ENCODE data around the gene APOBEC2.

DNA sequence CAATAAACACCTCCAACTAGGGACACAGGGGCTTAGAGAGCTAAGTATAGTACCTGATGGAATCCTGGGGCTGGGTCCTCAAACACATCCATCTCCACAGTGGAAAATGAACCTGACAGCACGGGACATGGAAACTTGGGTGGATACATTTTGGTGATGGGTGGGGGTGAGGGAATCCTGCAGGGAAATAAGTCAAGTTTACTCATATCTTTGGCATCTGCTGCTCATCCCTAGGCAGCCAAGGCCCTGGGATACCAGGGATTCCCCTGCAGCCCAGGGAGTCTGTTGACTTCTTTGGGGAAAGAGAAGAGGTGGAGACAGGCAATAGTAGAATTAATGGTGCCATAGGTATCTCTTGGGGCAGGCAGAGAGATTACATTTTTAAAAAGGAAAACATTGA lies 6.6 kb downstream of the APOBEC2 start:
- TF ChIP-seq EZH2phosphoT487 (IDR thresholded peaks at IDR 0.05; ENCODE audit: borderline replicate concordance): no peak
- TF ChIP-seq, protein P1, sequence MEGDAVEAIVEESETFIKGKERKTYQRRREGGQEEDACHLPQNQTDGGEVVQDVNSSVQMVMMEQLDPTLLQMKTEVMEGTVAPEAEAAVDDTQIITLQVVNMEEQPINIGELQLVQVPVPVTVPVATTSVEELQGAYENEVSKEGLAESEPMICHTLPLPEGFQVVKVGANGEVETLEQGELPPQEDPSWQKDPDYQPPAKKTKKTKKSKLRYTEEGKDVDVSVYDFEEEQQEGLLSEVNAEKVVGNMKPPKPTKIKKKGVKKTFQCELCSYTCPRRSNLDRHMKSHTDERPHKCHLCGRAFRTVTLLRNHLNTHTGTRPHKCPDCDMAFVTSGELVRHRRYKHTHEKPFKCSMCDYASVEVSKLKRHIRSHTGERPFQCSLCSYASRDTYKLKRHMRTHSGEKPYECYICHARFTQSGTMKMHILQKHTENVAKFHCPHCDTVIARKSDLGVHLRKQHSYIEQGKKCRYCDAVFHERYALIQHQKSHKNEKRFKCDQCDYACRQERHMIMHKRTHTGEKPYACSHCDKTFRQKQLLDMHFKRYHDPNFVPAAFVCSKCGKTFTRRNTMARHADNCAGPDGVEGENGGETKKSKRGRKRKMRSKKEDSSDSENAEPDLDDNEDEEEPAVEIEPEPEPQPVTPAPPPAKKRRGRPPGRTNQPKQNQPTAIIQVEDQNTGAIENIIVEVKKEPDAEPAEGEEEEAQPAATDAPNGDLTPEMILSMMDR (IDR thresholded peaks at IDR 0.05 in 2 of 3, conservative IDR thresholded peaks at IDR 0.05 in 1 of 3; ENCODE audit: borderline replicate concordance in 1 of 3, insufficient read depth in 1 of 3, low read depth in 2 of 3, low read length in 2 of 3): no peak
- TF ChIP-seq POLR2A (IDR thresholded peaks at IDR 0.05; ENCODE audit: borderline replicate concordance, extremely low read depth, insufficient read depth, insufficient read length): no peak
- TF ChIP-seq YY1 (IDR thresholded peaks at IDR 0.05; ENCODE audit: extremely low read depth, insufficient replicate concordance, low read depth, low read length): no peak
- TF ChIP-seq EGR1 (IDR thresholded peaks at IDR 0.05; ENCODE audit: low read depth): no peak
- TF ChIP-seq, protein P2, sequence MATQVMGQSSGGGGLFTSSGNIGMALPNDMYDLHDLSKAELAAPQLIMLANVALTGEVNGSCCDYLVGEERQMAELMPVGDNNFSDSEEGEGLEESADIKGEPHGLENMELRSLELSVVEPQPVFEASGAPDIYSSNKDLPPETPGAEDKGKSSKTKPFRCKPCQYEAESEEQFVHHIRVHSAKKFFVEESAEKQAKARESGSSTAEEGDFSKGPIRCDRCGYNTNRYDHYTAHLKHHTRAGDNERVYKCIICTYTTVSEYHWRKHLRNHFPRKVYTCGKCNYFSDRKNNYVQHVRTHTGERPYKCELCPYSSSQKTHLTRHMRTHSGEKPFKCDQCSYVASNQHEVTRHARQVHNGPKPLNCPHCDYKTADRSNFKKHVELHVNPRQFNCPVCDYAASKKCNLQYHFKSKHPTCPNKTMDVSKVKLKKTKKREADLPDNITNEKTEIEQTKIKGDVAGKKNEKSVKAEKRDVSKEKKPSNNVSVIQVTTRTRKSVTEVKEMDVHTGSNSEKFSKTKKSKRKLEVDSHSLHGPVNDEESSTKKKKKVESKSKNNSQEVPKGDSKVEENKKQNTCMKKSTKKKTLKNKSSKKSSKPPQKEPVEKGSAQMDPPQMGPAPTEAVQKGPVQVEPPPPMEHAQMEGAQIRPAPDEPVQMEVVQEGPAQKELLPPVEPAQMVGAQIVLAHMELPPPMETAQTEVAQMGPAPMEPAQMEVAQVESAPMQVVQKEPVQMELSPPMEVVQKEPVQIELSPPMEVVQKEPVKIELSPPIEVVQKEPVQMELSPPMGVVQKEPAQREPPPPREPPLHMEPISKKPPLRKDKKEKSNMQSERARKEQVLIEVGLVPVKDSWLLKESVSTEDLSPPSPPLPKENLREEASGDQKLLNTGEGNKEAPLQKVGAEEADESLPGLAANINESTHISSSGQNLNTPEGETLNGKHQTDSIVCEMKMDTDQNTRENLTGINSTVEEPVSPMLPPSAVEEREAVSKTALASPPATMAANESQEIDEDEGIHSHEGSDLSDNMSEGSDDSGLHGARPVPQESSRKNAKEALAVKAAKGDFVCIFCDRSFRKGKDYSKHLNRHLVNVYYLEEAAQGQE (IDR thresholded peaks at IDR 0.05; ENCODE audit: low read depth): no peak
- no peak for TF ChIP-seq POLR2AphosphoS5 (IDR thresholded peaks at IDR 0.05; ENCODE audit: low read depth, low read length)
- no peak for TF ChIP-seq SIN3A (IDR thresholded peaks at IDR 0.05; ENCODE audit: low read depth)
- TF ChIP-seq CEBPB (IDR thresholded peaks at IDR 0.05; ENCODE audit: low read depth): no peak
- TF ChIP-seq SP1 (IDR thresholded peaks at IDR 0.05; ENCODE audit: low read depth): no peak
- TF ChIP-seq FOSL1 (IDR thresholded peaks at IDR 0.05; ENCODE audit: low read depth): no peak
- TF ChIP-seq, protein P3, sequence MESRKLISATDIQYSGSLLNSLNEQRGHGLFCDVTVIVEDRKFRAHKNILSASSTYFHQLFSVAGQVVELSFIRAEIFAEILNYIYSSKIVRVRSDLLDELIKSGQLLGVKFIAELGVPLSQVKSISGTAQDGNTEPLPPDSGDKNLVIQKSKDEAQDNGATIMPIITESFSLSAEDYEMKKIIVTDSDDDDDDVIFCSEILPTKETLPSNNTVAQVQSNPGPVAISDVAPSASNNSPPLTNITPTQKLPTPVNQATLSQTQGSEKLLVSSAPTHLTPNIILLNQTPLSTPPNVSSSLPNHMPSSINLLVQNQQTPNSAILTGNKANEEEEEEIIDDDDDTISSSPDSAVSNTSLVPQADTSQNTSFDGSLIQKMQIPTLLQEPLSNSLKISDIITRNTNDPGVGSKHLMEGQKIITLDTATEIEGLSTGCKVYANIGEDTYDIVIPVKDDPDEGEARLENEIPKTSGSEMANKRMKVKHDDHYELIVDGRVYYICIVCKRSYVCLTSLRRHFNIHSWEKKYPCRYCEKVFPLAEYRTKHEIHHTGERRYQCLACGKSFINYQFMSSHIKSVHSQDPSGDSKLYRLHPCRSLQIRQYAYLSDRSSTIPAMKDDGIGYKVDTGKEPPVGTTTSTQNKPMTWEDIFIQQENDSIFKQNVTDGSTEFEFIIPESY (IDR thresholded peaks at IDR 0.05; ENCODE audit: extremely low read depth, insufficient replicate concordance, low read length): no peak
- TF ChIP-seq ZFX (IDR thresholded peaks at IDR 0.05): no peak
- TF ChIP-seq EZH2 (IDR thresholded peaks at IDR 0.05): no peak
